Glutamatergic neuron (in vitro differentiated cells): ENCODE measurements around the gene NOXO1. TPM values are rescaled to one million over a fixed set of nuclear protein-coding genes. Genes with fewer than 3 reads are reported as not detected.
A peak's percentile ranks its signal among the peaks of the same experiment; 100 is the strongest.

Source experiments
- DNase-seq: peaks from one replicate; pipeline ENCODE4 v3.0.0; 2022
- H3K27ac Mint-ChIP-seq: one replicate; pipeline ENCODE4 v1.8.0; 2020; ENCODE audit warnings: mild to moderate bottlenecking, mixed read lengths, inconsistent platforms; ENCODE audit not compliant: unreplicated experiment
- H3K27me3 Mint-ChIP-seq: one replicate; pipeline ENCODE4 v1.8.0; 2020; ENCODE audit warnings: mild to moderate bottlenecking, moderate library complexity, mixed read lengths, inconsistent platforms; ENCODE audit not compliant: unreplicated experiment
- H3K36me3 Mint-ChIP-seq: one replicate; pipeline ENCODE4 v1.8.0; 2020; ENCODE audit warnings: mild to moderate bottlenecking, mixed read lengths, inconsistent platforms; ENCODE audit not compliant: unreplicated experiment
- H3K4me1 Mint-ChIP-seq: one replicate; pipeline ENCODE4 v1.8.0; 2020; ENCODE audit warnings: mild to moderate bottlenecking, low read depth, mixed read lengths, inconsistent platforms; ENCODE audit not compliant: unreplicated experiment
- H3K4me3 Mint-ChIP-seq: one replicate; pipeline ENCODE4 v1.8.0; 2020; ENCODE audit warnings: mild to moderate bottlenecking, mixed read lengths, inconsistent platforms; ENCODE audit not compliant: unreplicated experiment
- H3K9me3 Mint-ChIP-seq: one replicate; pipeline ENCODE4 v1.8.0; 2020; ENCODE audit warnings: mild to moderate bottlenecking, moderate library complexity, mixed read lengths, inconsistent platforms; ENCODE audit not compliant: unreplicated experiment
- long read RNA-seq: library from polyadenylated mRNA; unstranded; transcript quantifications from one replicate; pipeline ENCODE4 v2.0.0, GENCODE V29; 2020; ENCODE audit not compliant: unreplicated experiment
- total RNA-seq: library from RNA; stranded (reverse); fragmentation: NEBNext Ultra II Directional; extraction: Animal tissue kit (Norgen Biotek cat#: 25700); gene quantifications from one replicate; pipeline ENCODE4 v1.2.1, GENCODE V29; 2021; ENCODE audit not compliant: unreplicated experiment
- TF ChIP-seq, protein P1 (sequence below): fragments of 200-600 bp; sonication (generic); IDR thresholded peaks from one replicate; pipeline ENCODE4 v1.5.0; 2021; ENCODE audit not compliant: partially characterized antibody, unreplicated experiment

NOXO1 gene, protein sequence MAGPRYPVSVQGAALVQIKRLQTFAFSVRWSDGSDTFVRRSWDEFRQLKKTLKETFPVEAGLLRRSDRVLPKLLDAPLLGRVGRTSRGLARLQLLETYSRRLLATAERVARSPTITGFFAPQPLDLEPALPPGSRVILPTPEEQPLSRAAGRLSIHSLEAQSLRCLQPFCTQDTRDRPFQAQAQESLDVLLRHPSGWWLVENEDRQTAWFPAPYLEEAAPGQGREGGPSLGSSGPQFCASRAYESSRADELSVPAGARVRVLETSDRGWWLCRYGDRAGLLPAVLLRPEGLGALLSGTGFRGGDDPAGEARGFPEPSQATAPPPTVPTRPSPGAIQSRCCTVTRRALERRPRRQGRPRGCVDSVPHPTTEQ
- 1.3 TPM for total RNA-seq
- long read RNA-seq, partial matches to known transcripts: 0 of 1 reads
- long read RNA-seq, other reads (novel, unspliced or antisense): 1 of 1 reads

DNA sequence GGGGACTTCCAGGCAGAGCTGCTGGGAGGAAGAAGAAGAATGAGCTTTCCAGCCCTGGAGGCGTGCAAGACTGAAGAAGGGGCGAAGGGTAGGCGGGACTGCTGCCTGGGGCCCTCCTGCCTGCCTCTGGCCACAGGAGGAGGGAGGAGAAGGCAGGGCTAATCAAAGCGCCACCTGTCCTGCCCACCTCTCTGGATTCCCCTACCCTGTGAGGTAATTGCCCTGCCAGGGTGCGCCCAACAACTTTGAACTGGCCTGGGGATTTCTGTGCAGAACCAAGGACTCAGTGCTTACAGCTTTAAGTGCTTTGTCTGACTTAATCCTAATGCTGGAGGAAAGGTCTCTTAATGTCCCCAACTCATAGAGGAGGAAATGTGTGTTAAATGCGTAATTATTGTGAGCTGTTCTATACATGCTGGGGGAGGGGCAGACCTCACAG lies at the start of gene NOXO1:
Gene NOXO1, minus strand, starts transcription at position 72 of the 439 bp plus-strand sequence. CDS start 290 bp downstream, outside the sequence.
- DNase-seq: no peak
- peak within 1 kb of the TSS; percentile 92 for H3K27ac Mint-ChIP-seq
- no peaks in the 10 kb centered on the region for H3K36me3 Mint-ChIP-seq
- peaks cover 11% of the 10 kb centered on the region for H3K27me3 Mint-ChIP-seq
- H3K9me3 Mint-ChIP-seq: peaks cover 2% of the 10 kb centered on the region
- H3K4me3 Mint-ChIP-seq: peak within 1 kb of the TSS; percentile 87
- TF ChIP-seq, protein P1, sequence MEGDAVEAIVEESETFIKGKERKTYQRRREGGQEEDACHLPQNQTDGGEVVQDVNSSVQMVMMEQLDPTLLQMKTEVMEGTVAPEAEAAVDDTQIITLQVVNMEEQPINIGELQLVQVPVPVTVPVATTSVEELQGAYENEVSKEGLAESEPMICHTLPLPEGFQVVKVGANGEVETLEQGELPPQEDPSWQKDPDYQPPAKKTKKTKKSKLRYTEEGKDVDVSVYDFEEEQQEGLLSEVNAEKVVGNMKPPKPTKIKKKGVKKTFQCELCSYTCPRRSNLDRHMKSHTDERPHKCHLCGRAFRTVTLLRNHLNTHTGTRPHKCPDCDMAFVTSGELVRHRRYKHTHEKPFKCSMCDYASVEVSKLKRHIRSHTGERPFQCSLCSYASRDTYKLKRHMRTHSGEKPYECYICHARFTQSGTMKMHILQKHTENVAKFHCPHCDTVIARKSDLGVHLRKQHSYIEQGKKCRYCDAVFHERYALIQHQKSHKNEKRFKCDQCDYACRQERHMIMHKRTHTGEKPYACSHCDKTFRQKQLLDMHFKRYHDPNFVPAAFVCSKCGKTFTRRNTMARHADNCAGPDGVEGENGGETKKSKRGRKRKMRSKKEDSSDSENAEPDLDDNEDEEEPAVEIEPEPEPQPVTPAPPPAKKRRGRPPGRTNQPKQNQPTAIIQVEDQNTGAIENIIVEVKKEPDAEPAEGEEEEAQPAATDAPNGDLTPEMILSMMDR: no peak
- peaks cover 16% of the 10 kb centered on the region for H3K4me1 Mint-ChIP-seq

DNA sequence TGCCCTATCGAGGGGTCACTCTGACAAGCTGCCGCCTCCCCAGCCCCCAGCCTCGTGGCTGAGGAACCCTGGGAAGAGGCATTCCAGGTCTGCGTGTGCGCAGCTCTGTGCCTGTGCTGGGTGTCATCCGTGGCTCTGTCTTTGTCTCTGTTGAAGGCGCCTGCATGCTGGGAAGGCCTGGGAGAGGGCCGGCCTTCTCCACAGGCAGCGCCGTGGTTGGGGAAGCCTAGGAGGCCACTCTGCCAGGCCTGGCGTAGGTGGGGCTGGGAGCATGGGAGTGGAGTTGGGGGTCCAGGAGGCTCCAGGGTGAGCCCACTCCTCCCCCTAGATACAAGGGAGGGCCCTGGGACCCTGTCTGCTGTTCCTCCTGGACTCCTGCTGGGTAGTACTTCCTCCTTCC lies 48.8 kb upstream of the NOXO1 start:
- H3K36me3 Mint-ChIP-seq: no peaks in the 10 kb centered on the region
- H3K27me3 Mint-ChIP-seq: peaks cover 12% of the 10 kb centered on the region
- no peak for DNase-seq
- H3K9me3 Mint-ChIP-seq: peaks cover 9% of the 10 kb centered on the region
- H3K4me3 Mint-ChIP-seq: no peak overlapping the region
- H3K4me1 Mint-ChIP-seq: peaks cover 4% of the 10 kb centered on the region
- TF ChIP-seq, protein P1: no peak
- no peak overlapping the region for H3K27ac Mint-ChIP-seq

DNA sequence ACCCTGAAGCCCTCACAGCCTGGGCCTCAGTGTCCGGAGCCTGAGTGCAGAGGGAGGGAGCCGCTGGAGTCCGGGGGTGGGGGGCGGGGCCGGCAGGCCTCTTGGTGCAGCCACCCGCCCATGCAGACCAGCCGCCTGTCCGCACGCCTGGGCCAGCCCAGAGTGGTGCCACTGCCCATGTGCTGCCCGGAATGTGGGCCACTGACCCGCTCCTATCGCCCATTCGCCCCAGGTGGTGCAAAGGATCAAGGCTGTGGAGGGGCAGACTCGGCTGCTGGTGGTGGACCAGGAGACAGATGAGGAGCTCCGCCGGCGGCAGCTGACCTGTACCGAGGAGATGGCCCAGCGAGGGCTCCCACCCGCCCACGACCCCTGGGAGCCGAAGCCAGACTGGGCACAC lies 48.1 kb upstream of the NOXO1 start:
- Mint-ChIP-seq H3K27me3 (peaks cover 10% of the 10 kb centered on the region), H3K36me3 (no peaks in the 10 kb centered on the region), H3K4me3 (no peak overlapping the region), H3K27ac (no peak overlapping the region), H3K9me3 (peaks cover 5% of the 10 kb centered on the region), H3K4me1 (peaks cover 4% of the 10 kb centered on the region)
- TF ChIP-seq, protein P1: no peak
- no peak for DNase-seq

DNA sequence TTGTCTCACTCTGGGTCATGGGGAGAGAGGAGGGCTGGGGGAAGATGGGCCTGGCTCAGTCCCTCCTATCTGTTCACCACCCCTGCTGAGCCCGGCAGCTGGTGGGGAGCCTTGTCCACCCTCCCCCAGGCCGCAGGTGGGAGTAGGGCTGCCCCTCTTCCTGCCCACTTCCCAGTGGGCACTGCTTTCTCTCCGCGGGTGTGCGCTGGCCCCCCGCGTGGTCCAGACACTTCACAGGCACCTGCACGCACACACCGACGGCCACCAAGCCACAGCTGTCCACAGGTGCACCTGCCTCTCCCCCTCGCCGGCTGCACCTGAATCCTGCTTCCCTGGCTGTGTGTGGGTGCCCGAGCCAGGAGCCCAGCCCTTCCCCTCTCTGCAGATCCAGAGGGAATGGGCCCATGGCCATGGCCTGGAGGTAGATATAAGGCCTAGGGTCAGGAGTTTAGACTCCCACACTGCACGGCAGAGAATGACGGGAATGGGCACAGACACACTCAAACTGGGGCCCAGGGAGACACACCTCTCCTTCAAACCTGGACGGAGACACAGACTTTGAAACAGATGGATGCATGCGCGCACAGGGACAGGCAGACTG lies 47.5 kb upstream of the NOXO1 start:
- TF ChIP-seq, protein P1: no peak
- H3K4me1 Mint-ChIP-seq: peaks cover 4% of the 10 kb centered on the region
- H3K27ac Mint-ChIP-seq: no peak overlapping the region
- peaks cover 12% of the 10 kb centered on the region for H3K27me3 Mint-ChIP-seq
- H3K9me3 Mint-ChIP-seq: peaks cover 6% of the 10 kb centered on the region
- DNase-seq: no peak
- no peak overlapping the region for H3K4me3 Mint-ChIP-seq
- H3K36me3 Mint-ChIP-seq: no peaks in the 10 kb centered on the region

DNA sequence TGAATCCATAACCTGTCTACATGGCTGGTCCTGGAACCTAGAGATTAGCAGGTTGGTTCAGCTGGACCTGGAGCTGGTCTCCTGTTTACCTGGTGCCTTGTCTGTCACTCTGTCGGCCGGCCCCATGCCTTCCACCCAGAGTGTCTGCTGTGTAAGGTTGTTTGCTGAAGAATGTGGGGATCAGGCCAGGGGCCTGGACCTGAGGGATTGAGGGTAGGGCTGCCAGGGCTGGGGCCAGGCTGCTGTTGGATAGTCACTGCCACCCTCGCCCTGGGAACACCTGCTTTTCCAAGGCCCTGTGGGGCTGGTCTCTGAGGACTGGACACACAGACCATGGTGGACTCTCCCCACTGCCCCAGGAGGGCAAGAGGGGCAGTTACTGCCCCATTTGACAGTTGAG lies 46.9 kb upstream of the NOXO1 start:
- DNase-seq: no peak
- H3K27ac Mint-ChIP-seq: no peak overlapping the region
- peak overlapping the region; percentile 86 for H3K4me3 Mint-ChIP-seq
- peaks cover 4% of the 10 kb centered on the region for H3K4me1 Mint-ChIP-seq
- TF ChIP-seq, protein P1: no peak
- H3K36me3 Mint-ChIP-seq: no peaks in the 10 kb centered on the region
- H3K9me3 Mint-ChIP-seq: peaks cover 7% of the 10 kb centered on the region
- peaks cover 12% of the 10 kb centered on the region for H3K27me3 Mint-ChIP-seq
